Measurements from ENCODE around the gene CRHR1.

DNA sequence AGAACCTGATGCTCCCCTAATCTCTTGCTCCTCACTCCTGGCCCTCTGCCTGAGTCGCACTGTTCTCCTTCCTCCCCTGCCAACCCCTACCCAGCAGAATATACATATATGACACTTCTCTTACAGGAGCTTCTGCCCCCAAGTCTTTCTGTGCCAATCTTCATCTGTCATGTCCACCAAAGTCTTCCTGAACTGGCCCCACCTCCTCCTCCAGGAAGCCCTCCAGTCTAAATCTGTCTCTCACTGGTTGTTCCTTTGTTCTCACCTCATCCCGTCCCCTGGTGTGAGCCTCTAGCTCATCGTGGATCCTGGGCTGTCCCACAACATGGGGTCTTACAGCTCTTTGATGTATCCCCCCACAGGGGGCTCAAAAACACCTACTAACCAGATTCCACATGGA, 8.3 kb downstream of the CRHR1 start:
- TF ChIP-seq POLR2A (IDR thresholded peaks at IDR 0.05) = no peak
- TF ChIP-seq, protein P1, sequence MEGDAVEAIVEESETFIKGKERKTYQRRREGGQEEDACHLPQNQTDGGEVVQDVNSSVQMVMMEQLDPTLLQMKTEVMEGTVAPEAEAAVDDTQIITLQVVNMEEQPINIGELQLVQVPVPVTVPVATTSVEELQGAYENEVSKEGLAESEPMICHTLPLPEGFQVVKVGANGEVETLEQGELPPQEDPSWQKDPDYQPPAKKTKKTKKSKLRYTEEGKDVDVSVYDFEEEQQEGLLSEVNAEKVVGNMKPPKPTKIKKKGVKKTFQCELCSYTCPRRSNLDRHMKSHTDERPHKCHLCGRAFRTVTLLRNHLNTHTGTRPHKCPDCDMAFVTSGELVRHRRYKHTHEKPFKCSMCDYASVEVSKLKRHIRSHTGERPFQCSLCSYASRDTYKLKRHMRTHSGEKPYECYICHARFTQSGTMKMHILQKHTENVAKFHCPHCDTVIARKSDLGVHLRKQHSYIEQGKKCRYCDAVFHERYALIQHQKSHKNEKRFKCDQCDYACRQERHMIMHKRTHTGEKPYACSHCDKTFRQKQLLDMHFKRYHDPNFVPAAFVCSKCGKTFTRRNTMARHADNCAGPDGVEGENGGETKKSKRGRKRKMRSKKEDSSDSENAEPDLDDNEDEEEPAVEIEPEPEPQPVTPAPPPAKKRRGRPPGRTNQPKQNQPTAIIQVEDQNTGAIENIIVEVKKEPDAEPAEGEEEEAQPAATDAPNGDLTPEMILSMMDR (IDR thresholded peaks at IDR 0.05) = no peak
